ENCODE measurements around the gene DOK3. TPM values are rescaled to one million over a fixed set of nuclear protein-coding genes. Genes with fewer than 3 reads are reported as not detected.

DOK3 gene
- total and polyA plus RNA-seq, 2 of the 13 experiments (the other 11 are each of a cell fraction or from before 2014, with no cell fraction given), result 1.4 to 1.5 TPM

GRCh38 chr5:177516601-177517568, 7.3 kb upstream of the DOK3 start, which contains the start of gene DDX41 (continued):
- TF ChIP-seq MAFK (conservative IDR thresholded peaks at IDR 0.05 in 1 of 2, IDR thresholded peaks at IDR 0.05 in 1 of 2; ENCODE audit: low read length in 2 of 2) (no peak), ZNF549 (CRISPR knock-in tag; IDR thresholded peaks at IDR 0.05) (no peak), RARG (CRISPR knock-in tag; IDR thresholded peaks at IDR 0.05; ENCODE audit: low read depth) (peak; percentile 95), KLF9 (CRISPR knock-in tag; IDR thresholded peaks at IDR 0.05; ENCODE audit: low read depth) (peak; percentile 87; the same call in 1 of the 2 replicates), ZNF891 (CRISPR knock-in tag; IDR thresholded peaks at IDR 0.05) (0 out of 2 replicates have a peak, but pooled peaks have one; percentile 34), ZNF44 (CRISPR knock-in tag; IDR thresholded peaks at IDR 0.05) (no peak; the same call in 1 of the 2 replicates), ZNF644 (CRISPR knock-in tag; IDR thresholded peaks at IDR 0.05; ENCODE audit: low read depth) (no peak), KAT8 (CRISPR knock-in tag; IDR thresholded peaks at IDR 0.05) (peak; percentile 99), MBNL3 (CRISPR knock-in tag; conservative IDR thresholded peaks at IDR 0.05) (no peak), TAF15 (IDR thresholded peaks at IDR 0.05; ENCODE audit: low read depth, low read length, poor library complexity, severe bottlenecking) (peak; percentile 60), ZNF878 (CRISPR knock-in tag; IDR thresholded peaks at IDR 0.05) (no peak), ZNF335 (CRISPR knock-in tag; IDR thresholded peaks at IDR 0.05) (peak; percentile 88), PTBP1 (IDR thresholded peaks at IDR 0.05; ENCODE audit: low read depth, low read length, poor library complexity, severe bottlenecking) (no peak), ZNF607 (CRISPR knock-in tag; IDR thresholded peaks at IDR 0.05; ENCODE audit: borderline replicate concordance) (peak; percentile 70; the same call in 1 of the 2 replicates), POGZ (CRISPR knock-in tag; IDR thresholded peaks at IDR 0.05) (peak; percentile 58; the same call in 1 of the 2 replicates), ZNF709 (CRISPR knock-in tag; IDR thresholded peaks at IDR 0.05) (no peak; the same call in 1 of the 2 replicates), TBX2 (CRISPR knock-in tag; IDR thresholded peaks at IDR 0.05; ENCODE audit: borderline replicate concordance) (peak; percentile 92), TCF12 (IDR thresholded peaks at IDR 0.05) (no peak), TCF12 (CRISPR knock-in tag; IDR thresholded peaks at IDR 0.05) (peak; percentile 66; the same call in 1 of the 2 replicates), ZNF501 (CRISPR knock-in tag; IDR thresholded peaks at IDR 0.05) (peak; percentile 72), FLYWCH1 (CRISPR knock-in tag; IDR thresholded peaks at IDR 0.05) (no peak), NFIB (CRISPR knock-in tag; IDR thresholded peaks at IDR 0.05; ENCODE audit: borderline replicate concordance) (0 out of 2 replicates have a peak, but pooled peaks have one; percentile 25), ZNF503 (CRISPR knock-in tag; IDR thresholded peaks at IDR 0.05) (0 out of 2 replicates have a peak, but pooled peaks have one; percentile 42)
- TF ChIP-seq, protein P1, sequence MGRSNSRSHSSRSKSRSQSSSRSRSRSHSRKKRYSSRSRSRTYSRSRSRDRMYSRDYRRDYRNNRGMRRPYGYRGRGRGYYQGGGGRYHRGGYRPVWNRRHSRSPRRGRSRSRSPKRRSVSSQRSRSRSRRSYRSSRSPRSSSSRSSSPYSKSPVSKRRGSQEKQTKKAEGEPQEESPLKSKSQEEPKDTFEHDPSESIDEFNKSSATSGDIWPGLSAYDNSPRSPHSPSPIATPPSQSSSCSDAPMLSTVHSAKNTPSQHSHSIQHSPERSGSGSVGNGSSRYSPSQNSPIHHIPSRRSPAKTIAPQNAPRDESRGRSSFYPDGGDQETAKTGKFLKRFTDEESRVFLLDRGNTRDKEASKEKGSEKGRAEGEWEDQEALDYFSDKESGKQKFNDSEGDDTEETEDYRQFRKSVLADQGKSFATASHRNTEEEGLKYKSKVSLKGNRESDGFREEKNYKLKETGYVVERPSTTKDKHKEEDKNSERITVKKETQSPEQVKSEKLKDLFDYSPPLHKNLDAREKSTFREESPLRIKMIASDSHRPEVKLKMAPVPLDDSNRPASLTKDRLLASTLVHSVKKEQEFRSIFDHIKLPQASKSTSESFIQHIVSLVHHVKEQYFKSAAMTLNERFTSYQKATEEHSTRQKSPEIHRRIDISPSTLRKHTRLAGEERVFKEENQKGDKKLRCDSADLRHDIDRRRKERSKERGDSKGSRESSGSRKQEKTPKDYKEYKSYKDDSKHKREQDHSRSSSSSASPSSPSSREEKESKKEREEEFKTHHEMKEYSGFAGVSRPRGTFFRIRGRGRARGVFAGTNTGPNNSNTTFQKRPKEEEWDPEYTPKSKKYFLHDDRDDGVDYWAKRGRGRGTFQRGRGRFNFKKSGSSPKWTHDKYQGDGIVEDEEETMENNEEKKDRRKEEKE (IDR thresholded peaks at IDR 0.05), result no peak
- TF ChIP-seq, protein P2, sequence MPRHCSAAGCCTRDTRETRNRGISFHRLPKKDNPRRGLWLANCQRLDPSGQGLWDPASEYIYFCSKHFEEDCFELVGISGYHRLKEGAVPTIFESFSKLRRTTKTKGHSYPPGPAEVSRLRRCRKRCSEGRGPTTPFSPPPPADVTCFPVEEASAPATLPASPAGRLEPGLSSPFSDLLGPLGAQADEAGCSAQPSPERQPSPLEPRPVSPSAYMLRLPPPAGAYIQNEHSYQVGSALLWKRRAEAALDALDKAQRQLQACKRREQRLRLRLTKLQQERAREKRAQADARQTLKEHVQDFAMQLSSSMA (CRISPR knock-in tag; IDR thresholded peaks at IDR 0.05), result peak; percentile 56; the same call in 1 of the 2 replicates
